GM21619 (cell line): ENCODE results near the gene PLAAT2.
"Not testable (repeated sequence)": the region's sequence is repeated elsewhere in the genome, so short reads cannot be mapped to it uniquely, and the experiment has no call there.

Experiments
- ATAC-seq: cut with Tn5 transposase; IDR thresholded peaks from one replicate; pipeline ENCODE4 v1.9.1; 2021; ENCODE audit not compliant: unreplicated experiment

PLAAT2 gene

DNA sequence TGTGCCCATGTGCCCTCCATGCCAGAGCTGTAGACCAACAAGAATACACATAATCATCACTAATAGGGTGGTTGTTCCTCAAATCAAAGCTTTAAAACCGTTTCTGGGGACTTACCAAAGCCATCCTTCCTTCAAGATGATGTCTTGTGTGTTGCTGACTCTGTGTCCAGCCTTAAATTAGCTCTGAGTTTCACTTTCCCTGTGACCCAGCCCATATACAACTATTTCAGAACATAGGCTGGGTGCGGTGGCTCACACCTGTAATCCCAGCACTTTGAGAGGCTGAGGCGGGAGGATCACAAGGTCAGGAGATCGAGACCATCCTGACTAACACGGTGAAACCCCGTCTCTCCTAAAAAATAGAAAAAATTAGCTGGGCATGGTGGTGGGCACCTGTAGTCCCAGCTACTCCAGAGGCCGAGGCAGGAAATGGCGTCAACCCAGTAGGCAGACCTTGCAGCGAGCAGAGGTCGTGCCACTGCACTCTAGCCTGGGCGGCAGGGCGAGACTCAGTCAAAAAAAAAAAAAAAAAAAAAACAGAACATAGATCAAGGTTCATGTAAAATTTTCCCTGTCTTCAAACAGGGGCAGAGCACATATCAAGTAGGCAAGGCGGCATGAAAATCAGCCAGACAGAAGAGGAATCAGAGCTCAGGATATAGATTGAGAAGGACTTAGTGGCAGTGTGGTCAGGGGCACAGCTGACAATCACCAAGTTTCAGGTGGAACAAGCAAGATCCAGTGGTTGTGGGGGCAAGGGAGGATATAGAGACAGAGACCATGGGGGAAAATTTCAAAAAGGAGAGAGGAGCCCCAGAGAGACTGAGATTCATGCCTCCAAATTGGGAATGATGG lies at the start of gene PLAAT2:
TSS of gene PLAAT2 (minus strand) at position 179 of the 855 bp plus-strand sequence. CDS start at position 124, 55 bp downstream.
- ATAC-seq, result no peak

DNA sequence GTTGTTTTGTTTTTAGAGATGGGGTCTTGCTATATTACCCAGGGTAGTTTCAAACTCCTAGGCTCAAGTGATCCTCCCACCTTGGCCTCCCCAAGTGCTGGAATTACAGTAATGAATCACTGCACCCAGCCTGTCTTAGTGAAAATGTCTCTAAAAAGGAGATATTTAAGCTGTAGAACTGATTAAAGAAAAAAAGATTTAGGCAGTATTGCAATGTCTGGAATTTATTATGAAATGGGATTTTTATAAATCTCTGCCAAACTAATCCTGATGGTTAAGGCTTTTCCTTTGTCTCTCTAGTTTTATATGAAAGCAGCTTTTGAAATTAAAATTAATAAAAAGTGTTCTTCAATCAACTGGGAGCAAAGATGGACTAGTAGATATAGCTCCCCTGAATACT lies 49.0 kb upstream of the PLAAT2 start:
- no peak for ATAC-seq

DNA sequence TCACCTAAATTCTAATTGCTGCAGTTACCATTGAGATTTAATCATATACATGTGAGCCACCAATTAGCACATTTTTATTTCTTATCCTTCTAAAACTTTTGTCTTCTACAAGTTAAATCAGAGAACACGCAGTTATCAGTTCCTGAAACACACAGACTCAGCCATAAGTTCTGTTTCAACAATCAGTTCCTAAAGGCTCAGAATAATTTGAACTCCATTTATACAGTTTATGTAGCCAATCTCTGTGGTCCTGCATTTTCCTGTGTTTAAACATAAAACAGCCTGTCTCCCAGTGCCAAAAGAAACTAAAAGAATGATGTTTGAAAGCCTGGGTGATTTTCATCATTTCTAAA lies 48.2 kb upstream of the PLAAT2 start:
- no peak for ATAC-seq

DNA sequence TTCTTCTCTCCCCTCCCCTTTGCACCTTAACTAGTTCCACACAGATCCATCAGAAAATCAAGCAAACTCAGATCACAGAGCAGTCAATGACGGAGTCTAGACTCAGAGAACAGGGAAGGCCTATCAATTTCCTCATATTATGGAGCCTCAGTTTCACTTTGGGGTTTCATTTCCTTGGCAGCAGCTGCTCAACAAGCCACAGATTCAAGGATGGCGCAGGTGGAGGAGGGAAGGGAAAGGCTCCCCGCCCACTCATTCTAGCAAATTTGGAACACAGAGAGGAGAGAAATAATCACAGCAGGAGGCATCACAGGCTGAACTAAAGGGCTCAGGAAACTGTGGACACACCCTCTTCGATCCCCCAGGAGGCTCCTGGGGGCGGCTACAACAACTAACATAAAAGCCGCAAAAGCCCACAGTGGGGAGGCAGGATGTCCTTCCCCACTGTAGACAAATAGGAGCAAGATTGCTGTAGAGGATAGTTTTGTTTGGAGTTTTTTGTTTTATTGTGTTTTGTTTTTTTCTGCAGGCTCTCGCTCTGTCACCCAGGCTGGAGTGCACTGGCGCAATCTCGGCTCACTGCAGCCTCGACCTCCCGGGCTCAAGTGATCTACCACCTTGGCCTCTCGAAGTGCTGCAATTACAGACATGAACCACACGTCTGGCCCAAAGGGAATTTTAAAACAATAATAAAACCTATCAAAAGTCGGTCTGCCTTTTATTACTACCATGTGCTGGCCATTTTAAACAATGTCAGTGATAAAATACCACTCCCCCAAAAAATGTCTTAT lies 47.6 kb upstream of the PLAAT2 start:
- no peak for ATAC-seq

DNA sequence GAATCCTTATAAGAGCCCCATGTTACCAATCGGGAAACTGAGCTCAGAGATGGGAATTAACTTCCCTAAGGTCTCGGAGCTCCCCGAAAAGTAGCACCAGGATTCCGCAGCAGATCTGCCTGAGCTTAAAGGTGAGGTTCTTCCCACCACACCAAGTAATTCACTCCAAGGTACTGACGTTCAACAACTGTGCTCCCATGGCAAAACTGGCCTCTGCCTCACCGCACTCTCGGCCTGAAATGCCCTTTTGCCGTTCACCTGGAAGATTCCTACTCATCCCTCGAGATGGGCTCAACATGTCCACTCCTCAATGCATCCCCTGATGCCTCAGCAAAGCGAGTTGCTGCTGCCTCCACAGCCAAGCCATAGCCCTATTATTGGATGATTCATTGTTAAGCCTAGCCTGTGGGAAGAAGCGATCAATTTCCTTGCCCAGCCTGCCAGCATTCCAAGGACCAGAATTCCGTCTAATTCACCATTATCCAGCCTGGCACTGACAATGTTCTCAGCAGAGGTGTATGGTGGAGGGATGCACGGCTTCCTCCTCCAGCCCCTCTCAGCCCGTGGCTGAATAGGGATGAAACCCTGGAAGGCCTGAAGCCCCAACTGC lies 46.9 kb upstream of the PLAAT2 start:
- no peak for ATAC-seq

DNA sequence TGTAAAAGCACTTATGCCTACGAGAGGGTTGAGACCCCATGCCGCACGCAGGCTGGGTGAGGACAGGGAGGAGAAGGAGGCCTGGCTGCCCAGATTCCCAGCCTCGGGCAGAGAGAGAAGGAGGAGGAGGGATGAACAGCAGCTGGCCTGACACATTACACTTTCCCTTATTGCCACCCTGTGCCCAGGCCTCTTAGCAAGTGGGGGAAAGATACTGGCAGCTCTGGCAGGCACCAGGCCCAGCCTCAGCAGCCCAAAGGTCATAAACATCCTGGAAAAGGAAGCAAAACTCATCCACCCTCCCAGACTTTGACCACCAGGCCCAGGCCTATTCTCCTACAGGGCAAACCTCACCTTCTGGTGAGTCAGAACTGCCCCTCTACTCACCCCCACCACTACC lies 46.4 kb upstream of the PLAAT2 start:
- ATAC-seq, result no peak

DNA sequence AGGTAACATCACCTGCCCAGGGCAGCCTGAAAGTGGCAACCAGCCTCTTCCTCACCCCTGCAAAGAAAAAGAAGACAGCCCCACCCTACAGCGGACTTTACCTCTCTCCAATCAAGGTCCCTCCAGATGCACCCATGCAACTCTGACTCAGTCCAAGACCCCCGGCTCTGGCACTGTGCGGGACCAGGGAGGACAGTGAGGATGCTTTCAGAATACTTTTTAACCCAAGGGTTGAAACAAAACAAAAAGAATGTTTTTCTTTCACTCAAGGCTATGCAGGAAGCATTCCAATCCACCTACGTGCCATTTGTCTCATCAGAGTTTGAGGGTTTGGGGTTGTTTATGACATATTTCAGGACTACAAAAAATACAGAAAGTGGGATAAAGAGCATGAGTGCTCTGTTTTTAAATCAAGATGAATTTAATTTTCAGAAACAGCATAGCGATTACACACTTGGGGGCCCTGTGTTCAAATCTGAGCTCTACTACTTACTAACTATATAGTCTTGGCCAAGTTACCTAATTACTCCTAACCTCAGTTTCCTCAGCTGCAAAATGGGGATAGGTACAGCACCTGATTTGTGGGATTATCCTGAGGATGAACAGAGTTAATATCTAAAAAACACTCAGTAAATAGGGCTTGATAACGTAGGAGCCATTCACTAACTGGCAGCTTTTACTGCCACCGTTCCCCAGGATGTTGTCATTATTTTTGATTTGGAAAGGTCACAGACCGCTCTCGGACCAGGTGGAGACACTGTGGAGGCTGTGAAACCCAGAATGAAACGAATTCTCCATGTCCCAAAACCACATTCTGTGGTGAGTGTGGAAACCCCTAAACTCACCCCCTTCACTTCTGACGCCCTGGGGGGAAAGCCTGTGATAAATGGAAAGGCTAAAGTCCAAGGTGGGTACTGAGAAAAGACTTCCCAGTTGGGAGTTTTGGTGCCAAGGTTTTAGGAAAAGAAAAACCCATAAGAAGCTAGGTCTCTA lies 45.5 kb upstream of the PLAAT2 start:
- ATAC-seq, result no peak

DNA sequence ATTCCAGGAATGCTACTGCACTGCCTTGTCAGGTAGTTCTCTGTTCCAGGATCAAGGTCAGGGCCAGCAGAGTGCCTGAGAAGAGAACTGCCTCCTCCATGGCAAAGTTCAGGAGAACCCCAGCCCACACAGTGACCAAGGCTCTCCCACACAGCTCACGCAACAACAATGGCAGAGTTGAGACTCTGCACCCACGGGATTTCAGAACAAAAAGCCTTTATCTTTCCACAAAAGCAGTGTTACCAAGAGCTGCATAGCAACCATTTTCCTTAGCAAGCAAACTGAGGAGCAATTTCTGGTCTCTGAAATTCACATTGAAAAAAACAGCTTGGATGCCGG lies 40.0 kb upstream of the PLAAT2 start:
- no peak for ATAC-seq

DNA sequence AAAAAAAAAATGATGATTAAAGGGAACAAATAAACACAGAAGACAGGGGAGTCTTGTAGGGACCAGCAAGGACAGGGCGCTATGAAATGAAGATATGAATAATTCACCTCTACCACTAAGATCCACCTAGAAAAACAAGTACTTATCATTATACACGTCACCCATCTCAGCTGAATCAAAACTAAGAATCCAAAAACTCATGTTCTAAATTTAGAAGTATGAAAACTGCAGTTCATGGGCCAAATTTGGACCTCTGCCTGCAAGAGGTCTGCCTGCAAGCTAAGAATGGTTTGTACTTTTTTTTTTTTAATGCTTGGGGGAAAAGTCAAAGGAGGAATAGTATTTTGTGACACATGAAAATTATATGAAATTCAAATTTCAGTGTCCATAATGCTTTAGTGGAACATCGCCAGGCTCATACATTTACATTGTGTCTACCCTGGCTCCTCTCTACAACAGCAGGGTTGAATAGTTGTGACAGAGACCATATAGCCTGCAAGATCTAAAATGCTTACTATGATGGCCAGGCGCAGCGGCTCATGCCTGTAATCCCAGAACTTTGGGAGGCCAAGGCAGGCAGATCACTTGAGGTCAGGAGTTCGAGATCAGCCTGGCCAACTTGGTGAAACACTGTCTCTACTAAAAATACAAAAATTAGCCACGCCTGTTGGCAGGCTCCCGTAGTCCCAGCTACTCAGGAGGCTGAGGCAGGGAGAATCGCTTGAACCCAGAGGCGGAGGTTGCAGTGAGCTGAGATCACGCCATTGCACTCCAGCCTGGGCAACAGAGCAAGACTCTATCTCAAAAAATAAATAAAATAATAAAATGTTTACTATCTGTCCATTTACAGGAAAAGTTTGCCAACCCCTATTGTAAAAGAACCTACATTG lies 39.4 kb upstream of the PLAAT2 start:
- not testable (repeated sequence) for ATAC-seq

DNA sequence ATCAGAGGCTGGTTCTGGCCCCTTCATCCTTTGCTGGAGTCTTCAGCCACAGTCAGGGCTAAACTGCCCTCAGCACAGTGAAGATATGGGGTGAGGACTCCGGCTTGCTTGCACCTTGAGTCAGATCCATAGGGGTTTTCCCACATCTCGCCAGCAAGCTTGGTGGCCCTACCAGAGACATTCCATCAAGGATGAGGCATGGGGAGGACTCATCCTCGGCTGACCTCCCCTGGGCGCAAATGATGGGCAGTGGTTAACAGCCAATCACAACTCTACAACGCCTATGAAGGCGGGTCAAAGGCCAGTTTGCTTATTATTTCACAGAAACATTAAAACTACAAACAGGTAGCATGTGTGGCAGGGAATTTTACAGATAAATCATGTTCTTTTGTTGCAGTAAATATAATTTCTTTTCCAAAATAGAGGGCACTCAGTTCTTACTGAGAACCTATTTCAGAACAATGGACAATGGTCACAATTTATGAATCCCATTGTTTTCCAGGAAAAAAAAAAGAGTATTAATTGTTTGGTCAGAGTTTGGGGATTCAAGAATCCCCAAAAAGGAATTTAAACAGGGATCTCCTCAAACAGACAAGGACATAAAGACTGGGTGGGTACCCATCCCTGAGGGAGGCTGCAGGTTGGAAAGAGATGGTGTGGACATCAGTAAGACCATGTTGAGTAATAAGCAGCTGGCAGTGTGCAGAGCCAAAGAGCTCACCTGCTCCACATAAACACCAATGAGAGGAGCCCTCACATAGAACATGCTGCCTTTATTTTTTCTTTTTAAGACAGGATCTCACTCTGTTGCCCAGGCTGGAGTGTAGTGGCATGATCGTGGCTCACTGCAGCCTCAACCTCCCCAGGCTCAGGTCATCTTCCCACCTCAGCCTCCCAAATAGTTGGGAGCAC lies 36.3 kb upstream of the PLAAT2 start:
- no peak for ATAC-seq

DNA sequence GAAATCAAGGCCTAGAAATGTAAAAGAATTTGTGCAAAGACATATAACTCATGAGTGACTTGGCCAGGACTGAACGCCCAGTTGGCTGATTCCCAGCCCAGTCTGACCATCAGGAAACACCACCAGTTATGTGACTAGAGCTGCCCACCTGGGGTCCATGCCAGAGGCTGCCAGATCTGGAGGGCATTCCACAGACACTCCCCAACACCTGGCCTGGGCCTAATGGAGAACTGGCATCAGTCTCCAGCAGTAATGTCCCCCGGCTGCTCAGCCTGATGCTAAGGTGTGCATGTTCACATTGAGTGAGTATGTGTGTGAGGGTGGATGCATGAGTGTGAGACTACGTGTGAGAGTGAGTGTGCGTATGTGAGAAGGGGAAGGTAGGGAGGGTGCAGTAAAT lies 35.4 kb upstream of the PLAAT2 start:
- ATAC-seq, result no peak

DNA sequence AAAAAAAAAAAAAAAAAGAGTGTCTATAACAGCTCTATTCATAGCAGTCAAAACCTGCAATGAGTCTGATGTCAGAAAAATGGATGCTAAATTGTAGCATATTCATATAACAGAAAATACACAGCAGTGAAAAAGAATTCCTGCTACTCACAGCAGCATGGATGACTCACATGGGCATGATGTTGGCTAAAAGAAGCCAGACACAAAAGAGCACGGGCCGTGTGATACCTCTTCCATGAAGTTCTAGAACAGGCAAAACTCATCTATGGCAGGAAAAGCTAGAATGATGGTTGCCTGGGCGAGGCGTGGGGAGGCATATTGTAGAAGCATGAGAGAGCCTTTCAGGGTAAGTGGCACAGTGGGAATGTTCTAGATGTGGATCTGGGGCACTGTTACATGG lies 32.1 kb upstream of the PLAAT2 start:
- ATAC-seq, result no peak

DNA sequence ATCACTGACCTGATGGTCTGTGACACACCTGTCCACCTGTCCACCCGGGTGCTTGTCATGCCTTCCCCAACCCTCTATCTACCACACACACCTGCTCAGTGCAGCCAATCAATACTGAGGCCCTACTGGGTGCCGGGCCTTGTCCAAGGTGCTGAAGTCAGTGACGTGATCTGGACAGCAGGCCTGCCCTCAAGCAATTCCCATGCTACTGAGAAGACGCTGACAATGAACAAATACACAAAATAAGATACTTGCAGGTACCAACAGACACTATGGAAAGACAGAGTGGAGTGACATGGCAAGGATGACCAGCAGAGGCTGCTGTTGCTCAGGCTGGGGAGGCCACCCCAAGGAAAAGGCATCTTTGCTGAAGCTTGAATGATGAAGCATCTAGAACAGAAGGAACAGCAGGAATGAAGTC lies 29.8 kb upstream of the PLAAT2 start:
- no peak for ATAC-seq

DNA sequence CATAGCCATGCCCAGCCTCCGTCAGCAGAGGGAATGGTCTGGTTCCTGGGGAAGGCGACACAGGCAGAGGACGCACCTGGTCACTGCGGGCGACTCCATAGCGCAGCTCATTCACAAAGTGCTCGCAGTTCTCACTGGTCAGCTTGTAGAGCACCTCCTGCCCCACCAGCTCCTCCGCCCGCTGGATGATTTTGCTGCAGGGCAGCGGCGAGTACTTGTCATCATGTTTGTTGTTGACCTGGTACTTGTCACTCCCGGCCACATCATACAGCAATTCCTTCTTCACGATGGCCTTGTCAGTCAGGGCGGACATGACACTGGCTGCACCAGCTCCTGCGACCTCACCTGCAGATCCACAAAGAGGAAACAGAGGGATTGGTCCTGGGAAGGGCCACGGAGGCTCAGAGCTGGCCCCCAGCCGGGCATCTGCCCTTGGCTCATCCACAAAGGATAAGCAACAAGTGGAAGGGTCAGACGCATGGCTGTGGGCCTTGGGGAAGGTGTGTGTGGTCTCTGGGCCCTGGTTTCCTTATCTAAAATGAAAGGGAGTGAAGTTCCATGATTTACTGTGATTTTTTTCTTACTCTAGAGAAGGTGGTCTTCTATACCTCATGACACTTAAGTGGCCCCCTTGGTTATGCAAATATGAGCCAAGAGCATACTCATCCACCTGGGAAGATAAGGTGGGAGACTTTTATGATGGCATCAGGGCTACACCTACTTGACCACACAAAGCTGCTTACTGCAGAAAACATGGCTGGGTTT lies 27.0 kb upstream of the PLAAT2 start:
- ATAC-seq, result no peak

DNA sequence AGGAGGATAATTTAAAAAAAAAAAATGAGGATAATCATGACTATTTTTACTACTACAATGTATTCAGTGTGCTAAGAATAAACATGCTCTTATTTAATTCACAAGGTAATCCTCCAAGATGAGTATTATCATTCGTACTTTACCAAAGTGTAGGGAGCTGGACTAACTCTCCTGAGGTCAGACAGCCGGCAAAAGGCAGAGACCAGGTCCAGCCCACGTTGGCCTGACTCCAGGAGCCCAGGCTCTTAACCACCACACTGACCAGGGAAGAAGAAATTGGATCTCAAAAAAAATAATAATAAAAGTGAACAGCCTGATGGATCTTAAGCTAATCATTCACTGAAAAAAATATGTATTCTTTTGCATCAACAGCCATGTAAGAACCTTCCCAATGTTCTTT lies 25.8 kb upstream of the PLAAT2 start:
- ATAC-seq, result no peak

DNA sequence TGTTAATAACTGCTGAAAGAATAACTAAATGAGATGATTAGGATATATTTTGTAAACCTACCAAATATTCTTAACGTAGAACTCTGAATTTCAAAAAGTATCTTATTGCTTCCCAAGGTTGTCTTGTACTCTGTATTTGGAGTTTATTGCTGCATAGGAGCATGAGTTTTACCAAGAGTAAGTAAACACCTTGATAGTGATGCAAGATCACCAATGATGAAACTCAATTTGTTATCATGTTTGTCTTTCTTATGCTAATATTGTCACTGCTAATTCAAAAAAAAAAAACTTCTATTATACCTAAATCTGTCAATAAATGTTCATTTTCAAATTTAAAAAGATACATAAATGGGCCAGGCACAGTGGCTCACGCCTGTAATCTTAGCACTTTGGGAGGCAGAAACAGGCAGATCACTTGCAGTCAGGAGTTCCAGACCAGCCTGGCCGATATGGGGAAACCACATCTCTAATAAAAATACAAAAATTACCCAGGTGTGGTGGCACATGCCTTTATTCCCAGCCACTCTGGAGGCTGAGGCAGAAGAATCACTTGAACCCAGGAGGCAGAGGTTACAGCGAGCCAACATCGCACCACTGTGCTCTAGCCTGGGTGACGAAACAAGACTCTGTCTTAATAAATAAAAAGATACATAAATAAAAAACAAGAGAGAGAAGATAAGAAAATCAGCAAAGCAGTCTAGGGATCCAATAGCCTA lies 23.4 kb upstream of the PLAAT2 start:
- no peak for ATAC-seq

DNA sequence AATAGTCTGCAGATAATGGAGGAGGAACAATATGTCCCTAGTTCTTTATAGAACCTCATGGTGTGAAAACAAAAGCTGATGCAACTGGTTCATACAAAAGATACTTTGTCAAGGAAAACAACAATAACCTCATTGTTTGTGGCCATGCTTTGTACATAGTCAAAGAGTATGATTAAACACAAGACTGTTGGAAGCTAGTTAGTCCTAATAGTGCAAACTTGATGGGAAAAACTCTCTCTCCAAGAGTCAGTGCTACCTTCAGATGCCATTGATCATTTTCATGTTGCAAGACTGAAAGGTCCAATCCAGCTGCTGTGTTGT lies 20.1 kb upstream of the PLAAT2 start:
- ATAC-seq, result no peak

DNA sequence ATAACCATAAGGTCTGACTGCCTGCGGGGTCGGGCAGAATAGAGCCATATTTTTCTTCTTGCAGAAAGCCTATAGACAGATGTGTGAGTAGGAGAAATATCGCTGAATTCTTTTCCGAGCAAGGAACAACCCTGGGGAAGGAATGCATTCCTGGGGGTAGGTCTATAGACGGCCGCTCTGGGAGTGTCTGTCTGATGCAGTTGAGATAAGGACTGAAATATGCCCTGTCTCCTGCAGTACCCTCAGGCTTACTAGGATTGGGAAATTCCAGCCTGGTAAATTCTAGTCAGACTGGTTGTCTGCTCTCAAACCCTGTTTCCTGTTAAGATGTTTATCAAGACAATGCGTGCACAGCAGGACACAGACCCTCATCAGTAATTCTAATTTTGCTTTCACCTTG lies 18.0 kb upstream of the PLAAT2 start:
- ATAC-seq, result not testable (repeated sequence)
